Ecto neural progenitor cell (in vitro differentiated cells): ENCODE data around the gene TOP2B.

Experiments used
- DNase-seq: peaks from one replicate; pipeline ENCODE4 v3.0.0-alpha.2; 2018; ENCODE audit warnings: low spot score

TOP2B gene

DNA sequence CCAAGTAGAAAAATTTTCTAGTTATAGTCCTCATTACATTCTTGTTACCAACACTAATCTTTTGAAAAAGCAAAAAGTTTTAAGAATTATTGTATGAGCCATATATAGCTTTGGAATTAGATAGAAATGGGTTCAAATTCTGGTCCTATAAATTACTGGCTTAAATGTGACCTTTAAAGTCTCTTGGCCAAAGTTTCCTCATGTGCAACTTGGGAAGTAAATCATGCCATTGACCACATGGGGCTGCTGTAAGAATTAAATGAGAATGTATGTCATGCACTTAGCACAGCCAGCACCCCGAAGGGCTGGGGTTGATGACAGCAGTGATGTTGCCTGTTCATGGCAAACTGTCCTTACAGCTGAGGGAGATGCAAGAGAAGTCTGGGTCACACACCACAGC, 108.3 kb downstream of the TOP2B start:
- DNase-seq: no peak

DNA sequence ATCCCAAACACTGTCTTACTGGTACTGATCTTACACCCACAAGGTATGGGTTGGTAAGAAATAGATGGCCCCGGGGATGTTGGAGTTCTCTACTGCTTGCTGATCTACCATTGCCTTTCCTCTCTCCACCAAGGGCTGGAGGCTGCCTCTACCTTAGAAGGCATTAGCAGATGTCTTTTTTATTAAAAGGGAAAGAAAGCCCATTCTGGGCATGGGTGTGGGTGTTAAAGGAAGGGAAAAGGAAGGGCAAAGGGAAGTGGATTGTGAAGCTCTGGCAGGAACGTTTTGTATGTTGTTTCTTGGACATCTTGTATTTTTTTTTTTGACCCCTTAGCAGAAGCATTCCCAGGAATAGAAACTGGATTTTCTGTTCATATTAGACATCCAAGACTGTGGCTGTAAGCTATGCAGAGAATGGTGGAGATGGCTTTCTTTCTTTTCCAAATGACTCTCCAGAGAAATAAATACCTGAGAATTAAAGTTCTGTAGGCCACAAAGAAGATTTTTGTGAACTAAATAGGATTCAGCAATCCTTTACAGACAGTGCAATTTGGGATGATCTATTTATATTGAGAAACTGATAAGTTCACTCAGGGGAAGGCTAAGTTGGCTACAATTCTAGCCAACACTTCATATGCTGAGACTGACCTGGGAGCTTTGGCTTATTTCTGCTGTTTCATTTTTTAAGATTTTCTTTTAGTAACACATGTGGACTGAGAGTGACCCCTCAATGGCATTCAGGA, 108.8 kb downstream of the TOP2B start:
- DNase-seq: no peak

DNA sequence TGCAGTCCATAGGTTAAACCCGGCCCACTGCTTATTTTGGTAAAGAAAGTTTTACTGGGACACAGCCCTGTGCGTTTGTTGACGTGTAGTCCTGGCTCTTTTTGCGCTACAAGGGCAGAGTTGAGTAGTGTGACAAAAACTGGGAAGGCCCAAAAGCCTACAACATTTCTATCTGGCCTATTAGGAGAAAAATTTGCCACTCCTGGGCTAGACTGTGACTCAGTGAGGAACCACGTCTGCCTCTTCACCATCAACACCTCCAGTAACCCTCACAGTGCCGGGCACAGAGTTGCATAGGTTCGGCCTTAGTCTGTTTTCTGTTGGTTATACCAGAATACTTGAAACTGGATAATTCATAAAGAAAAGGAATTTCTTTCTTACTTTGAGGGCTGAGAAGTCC, 110.3 kb downstream of the TOP2B start:
- no peak for DNase-seq

DNA sequence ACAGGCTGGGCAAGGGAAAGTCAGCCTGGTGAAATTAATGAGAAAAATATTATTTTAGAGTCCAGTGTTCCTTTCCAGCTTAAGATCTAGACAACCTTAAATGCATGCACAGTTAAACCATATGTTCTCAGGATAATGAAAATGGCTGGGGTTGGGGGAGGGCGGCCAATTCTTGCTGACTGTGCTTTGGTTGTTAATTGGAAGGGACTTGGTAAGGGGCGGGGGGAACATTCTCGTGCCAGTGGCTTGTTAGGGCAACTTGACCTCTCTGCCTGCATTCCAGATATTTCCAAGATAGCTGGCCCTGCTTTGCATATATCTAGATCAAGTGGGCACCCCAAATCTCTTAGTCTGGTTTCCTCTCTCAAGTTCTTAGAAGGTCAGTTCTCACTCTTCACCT, 112.5 kb downstream of the TOP2B start:
- DNase-seq: no peak

DNA sequence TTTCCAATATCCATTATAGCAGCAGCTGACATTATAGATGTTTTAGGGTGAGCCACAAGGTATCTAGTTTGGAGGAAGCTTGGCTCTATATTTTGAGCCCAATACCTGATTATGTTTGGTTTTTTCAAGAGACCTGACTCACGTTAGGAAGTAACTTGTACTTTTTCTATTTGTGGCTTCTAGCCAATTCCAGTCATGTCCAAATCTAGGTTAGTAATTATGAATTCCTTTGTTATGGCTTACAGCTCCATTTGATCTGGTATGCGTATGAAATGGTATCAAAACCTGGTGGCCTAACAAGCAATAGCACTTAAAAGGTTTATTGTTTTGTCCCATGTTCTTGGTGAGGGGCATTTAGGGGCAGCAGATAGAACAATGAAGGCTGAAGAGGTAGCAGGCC, 115.9 kb downstream of the TOP2B start:
- no peak for DNase-seq

DNA sequence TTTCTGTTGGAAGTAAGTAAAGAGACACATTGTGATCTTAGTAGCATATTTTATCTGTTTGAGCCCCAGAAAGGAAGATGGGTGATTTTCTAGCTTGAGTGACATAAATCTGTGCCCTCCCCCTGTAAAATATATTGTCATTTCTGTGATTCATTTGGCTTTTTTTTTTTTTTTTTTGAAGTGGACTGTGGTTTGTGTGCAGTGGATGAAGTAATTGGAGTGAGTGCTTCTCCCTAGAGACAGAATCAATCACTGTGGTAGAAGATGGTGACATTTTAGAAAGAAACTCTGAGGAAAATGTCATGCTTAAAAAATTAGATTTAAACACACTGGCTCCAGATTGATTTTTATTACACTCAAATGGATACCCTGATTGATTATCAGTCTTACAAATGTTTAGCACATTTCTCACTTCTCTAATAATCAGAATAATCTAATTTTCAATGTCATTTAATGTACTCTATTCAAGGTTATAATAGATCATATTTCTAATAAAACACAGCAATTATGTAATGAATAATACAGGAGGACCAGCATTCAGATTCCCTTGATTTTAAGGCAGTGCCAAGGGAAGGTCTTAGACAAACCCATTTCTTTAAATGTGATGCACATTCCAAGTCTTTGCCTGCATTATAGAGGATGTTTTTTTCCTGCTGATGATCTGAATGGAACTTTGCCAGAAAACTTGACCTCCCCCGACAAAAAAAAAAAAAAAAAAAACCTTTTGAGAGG, 116.6 kb downstream of the TOP2B start:
- no peak for DNase-seq
